HG03060 (cell line): ENCODE measurements around the gene IFITM10.
"Not testable (repeated sequence)": the region's sequence is repeated elsewhere in the genome, so short reads cannot be mapped to it uniquely, and the experiment has no call there.

Source experiments
- ATAC-seq: cut with Tn5 transposase; IDR thresholded peaks from one replicate; pipeline ENCODE4 v1.9.1; 2021; ENCODE audit warnings: low read depth, moderate number of reproducible peaks; ENCODE audit not compliant: unreplicated experiment

Gene IFITM10

GRCh38 chr11:1694064-1694845, 56.1 kb downstream of the IFITM10 start:
- ATAC-seq: no peak

GRCh38 chr11:1693327-1694063, 56.9 kb downstream of the IFITM10 start:
- no peak for ATAC-seq

GRCh38 chr11:1692708-1693326, 57.6 kb downstream of the IFITM10 start:
- ATAC-seq: no peak

DNA sequence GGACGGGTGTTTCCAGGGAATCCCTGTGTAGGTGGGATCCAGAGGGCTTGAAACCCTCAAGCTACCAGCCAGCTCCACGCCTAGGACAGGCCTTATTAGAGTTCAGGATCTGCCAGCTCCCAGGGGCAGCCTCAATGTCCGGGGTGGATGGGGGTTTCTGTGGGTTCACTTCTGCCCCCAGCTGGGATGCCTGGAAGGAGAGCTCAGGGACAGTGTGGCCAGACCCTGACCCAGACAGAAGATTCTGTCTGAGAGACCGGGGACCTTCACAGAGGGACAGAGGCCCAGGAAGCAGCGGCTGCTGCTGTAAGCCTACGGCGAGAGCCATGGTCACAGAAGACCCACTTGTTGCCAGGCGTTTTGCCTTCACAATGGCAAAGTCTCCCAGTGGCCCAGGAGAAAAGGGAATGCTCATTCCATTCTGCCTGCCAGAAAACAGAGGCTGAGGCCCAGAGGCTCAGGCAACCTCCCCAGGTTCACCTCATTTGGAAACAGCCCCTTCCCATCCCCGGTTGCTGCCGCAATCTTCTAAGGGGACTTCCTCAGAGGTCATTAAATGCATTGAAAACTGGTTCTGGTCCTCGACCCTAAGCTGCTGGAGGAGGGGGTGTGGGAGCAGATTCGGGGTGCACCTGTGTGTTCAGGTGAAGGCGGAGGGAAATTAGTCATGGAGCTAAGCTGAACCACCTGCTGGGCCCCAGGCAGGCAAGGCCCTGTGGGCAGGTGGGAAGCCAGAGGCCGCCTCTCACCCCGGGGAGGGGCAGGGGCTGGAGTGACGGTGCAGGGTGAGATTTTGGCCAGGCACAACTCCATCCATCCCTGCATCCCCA, 58.3 kb downstream of the IFITM10 start:
- no peak for ATAC-seq

- no peak for ATAC-seq
These were observed 59.1 kb downstream of the IFITM10 start for GRCh38 chr11:1691026-1691877.

DNA sequence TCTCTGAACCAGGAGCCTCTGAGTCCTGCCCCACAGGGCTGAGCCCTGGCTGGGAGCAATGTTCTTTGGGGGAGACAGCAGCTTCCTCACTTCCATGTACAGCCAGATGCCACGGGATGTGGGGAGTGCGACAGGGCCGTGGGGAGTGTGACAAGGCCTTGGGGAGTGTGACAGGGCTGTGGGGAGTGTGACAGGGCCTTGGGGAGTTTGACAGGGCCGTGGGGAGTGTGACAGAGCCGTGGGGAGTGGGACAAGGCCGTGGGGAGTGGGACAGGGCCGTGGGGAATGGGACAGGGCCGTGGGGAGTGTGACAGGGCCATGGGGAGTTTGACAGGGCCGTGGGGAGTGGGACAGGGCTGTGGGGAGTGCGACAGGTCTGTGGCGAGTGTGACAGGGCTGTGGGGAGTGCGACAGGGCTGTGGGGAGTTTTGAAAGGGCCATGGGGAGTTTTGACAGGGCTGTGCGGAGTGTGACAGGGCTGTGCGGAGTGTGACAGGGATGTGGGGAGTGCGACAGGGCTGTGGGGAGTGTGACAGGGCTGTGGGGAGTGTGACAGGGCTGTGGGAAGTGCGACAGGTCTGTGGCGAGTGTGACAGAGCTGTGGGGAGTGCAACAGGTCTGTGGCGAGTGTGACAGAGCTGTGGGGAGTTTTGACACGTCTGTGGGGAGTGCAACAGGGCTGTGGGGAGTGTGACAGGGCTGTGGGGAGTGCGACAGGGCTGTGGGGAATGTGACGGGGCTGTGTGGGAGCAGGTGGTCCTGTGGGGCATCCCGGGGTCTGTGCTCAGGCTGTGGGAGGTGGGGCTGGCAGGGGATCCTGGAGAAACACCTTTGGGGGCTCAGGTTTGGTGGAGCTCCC, 60.0 kb downstream of the IFITM10 start:
- ATAC-seq: no peak

GRCh38 chr11:1689250-1690166, 60.9 kb downstream of the IFITM10 start:
- not testable (repeated sequence) for ATAC-seq

GRCh38 chr11:1688336-1688947, 62.0 kb downstream of the IFITM10 start:
- not testable (repeated sequence) for ATAC-seq

DNA sequence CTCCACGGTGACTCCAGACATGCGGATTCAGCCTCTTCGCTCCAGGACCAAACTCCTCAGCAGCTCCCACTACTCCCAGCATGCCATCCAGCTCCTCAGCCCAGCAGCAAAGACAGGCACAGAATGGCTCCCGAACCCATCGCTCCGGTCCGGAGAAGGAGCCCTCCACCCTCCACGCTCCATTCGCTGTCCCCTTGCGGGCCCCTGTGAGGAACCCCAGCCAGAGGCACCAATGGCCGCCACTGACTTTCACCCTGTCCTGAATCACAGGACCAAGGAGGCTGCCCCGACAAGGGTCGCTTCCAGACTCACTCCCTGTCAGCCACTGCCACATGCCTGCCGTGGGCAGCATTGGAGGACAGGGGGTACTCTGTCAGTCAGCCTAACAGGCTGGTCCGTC, 64.2 kb downstream of the IFITM10 start:
- not testable (repeated sequence) for ATAC-seq

GRCh38 chr11:1684886-1685874, 65.2 kb downstream of the IFITM10 start:
- ATAC-seq: not testable (repeated sequence)

DNA sequence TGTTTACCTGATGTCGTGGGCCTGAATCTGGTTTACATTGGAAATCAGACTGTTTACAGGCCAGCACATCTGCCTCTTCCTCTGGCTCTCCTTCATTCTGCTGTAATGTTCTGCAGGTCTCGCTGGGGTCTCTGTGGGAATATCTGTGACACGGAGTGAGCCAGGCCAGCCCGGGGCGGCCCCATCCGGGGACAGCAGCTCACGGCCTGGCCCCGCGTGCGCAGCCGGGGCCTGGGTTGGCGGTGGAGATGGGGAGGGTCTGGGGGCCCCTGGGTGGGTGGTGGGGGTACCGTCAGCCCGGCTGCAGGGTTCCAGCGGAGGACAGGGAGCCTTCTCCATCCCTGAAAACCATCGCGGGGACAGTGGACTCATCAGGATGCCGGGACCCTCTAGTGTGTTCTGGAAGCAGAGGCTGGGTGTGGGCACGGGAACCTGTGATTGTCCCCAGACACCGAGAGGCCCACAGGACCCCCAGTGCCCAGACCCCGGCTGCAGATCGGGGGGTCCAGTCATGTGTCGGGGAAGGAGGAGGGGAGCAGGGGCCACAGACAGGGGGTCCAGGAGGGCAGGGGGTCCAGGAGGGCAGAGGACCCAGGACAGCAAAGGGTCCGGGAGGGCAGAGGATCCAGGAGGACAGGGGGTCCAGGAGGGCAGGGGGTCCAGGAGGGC, 66.4 kb downstream of the IFITM10 start:
- ATAC-seq: not testable (repeated sequence)

- not testable (repeated sequence) for ATAC-seq
These were observed 67.2 kb downstream of the IFITM10 start for GRCh38 chr11:1683216-1683615.
